Left hindlimb (tissue), 1 donor: ENCODE measurements around the gene DNAJC27.

Experiments
- DNase-seq: peaks from one replicate; pipeline ENCODE4 v3.0.0-alpha.2; 2018

DNAJC27 gene

DNA sequence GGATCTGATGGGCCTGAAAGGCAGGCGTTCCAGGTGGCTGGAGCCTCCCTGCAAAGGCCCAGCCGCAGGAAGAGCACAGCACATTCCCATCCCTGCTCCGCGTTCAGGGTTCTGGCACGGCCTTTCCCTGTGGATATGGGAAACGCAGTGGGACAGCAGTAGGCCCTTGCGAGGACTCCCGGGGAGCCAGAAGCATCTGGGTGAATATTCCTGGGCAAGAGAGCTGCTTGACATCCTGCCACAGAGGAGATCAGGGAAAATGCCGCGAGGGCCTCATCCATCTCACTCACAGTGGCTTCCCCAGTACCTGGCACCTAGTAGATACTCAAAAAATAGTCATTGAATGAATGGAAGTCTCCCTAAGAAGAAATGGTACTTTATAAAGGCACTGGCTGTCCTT, 48.6 kb downstream of the DNAJC27 start:
- DNase-seq = no peak

DNA sequence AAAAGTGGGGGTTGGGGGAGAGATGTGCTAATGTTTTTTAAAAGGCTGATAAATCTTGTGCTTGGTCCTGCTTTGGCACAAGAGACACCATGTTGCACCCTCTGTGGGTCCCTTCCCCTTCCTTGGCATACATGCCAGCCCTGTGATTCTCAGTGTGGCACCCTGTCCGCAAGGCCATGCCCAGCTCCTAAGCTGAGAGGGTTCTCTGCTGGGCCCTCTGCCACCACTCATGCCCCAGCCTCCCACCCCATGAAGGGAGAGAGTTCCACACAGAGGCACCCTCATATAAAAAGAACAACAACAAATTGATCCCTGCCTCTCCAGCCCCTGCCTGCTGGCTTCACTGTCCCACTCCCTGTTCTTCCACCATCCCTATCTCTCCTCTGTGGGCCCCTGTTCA, 49.2 kb downstream of the DNAJC27 start:
- DNase-seq = no peak

DNA sequence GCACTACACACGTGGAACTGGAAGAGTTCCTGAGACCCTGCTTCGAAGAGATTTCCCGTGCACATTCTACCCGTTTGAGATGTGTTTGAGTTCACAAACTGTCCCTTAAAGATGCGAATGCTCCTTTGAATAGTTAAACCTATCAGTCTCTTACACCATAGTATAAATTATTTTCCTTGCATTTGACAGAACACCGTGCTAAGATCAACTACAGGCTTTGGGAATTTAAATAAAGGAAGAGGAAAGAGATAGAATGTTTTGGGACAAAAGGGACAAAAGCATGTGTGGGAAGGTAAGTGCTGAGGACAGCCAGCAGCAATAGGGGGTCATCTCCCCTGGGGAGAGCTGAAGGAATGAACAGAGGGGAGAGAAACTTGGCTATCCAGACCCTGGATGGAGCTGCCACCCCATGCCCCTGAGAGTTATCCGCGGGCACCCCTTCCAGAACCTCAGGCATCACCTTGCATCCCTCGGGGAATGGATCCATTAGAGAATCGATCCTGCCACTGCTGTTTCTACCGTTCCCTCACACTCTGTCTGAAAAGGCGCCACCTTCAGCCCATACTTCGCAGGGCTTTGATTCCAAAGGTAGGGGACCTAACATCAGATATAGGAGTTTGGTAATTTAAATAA, 50.8 kb downstream of the DNAJC27 start:
- DNase-seq = no peak

DNA sequence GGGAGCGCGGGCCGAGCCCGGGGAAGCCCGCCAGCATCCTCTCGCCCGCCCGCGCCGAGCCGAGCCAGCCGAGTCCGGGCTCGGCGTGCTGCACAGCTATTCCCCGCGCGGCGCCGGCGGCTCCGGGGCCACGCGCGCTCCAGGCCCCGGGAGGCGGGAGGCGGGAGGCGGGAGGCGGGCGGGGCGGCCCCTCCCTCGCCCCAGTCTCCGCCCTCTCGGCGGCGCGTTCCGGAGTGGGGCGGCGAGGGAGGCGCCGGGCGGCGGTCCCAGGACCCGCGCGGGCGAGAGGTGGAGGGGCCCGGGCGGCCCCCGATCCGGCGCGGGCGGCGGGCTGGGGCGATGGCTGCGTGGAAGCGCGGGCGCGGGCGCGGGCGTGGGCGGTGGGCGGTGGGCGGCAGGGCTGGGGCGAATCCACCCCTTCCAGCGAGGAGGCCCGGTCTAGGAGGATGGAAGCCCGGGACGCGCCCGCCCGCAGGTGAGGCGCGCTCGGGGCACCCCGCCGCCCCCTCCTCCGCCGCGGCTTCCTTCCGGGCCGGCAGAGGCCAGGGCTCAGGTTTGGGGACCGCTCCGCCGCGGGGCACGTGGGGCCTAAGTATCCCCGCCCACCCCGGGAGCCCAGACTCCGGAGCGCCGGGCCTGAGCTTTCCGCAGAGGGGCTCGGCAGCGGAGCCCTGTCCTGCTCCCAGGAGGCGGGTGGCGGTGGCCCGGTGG, 51.5 kb downstream of the DNAJC27 start, which contains the start of gene ADCY3:
Gene ADCY3, minus strand, starts transcription at position 140 of the 711 bp plus-strand sequence. CDS start 1,250 bp downstream, outside the sequence.
- peak; percentile 66 for DNase-seq

DNA sequence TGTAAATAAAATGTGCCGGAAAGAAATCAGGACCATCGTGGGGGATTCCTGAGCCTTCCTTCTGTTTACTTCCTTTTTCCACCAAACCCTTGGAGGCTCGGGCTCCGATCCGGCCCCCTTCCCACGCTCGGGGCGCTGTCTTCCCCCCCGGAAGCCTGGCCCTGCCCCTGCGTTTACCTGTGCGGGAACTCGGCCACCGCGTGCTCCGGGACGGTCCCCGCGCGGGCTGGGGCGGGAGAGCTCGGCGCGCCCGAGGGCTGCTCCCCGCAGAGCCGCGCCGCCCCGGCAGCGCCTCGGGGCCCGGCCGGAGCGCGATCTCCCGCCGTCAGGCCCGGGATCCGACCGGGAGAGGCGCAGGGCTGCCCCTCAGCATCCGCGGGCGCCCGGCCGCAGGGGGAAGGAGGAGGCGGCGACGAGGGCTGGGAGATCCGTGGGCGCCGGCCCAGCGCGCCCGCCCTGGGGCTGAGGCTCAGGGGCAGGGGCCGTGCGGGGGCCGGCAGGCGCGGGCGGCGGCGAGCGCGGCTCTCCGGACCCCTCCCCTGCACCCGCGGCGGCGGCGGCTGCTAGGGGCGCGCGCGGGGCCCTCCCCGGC, 52.2 kb downstream of the DNAJC27 start:
- peak; percentile 47 for DNase-seq

DNA sequence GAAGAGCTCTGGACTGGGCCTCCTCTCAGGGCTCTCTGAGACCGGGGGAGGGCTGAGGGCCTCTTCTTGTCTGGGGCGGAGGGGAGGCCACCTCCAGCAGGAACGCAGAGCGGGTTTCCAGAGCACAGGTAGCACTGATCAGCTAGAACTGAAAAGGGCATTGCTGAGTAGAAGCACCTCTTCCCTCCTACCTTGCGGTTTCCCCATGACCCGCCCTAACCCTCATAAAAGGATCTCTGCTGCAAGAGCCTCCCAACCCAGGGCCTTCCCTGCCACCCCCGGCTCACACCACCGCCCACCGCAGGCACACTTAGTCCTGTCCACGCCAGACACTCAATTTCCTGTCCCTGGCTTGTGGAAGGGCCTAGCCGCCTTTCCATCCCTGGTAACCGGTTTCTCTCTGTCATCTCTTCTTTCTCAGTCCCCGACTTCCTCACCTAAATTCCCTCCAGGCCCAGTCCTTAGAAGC, 52.7 kb downstream of the DNAJC27 start:
- DNase-seq = no peak

DNA sequence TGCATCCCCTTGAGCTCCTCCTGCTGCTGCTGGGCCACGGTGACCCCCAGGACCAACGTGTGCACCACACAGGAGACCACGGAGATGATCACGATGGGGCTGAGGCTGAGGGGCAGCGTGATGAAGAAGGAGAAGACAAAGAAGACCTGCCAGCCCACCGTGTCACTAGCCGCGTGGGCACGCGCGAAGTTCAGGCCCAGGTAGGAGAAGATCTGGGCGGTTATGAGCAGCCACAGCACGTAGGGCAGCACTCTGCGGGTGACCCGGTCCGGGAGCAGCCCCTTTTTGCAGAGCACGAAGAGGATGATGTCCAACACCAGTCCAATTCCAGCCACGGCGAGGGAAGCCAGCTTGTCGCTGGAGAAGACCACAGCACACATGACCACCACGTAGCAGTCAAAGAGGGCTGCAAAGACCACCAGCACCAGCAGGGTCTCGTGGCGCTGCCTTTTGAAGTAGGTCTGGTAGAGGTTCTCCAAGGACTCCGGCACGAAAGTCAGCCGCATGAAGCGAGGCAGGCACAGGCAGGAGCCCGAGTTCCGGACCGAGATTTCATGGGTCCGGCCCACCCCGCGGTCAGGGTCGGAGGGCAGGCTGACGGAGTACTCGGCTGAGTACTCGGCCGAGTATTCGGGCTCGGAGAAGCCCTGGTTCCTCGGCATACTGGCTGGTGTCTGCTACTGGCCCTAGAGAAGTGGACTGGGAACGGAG, 53.3 kb downstream of the DNAJC27 start:
- no peak for DNase-seq

DNA sequence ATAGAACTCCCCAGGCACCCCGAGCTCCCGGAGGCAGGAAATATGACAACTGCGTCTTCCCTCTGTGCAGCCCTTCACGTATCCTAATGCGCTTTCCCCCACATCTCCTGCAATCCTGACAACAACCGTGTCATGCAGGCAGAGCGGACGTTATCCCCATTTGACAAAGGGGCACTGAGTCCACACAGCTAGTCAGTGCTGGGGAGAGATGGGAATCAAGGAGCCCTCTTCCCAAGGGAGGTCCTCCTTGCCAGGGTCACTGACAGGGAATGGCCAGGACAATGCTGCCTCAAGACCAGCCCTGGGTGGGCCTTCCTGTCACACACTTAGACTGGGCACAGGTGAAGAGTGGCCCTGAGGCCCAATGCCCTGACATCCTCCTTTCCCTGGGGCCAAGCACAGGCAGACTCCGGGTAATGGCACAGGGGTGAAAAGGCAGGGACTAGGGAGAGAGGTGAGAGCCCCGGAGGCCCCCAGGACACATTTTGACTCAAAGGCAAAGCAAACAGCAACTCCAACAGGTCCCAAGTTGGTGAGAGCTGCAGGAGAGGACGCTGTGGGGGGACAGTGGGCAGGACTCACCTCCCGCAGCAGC, 53.9 kb downstream of the DNAJC27 start:
- no peak for DNase-seq

DNA sequence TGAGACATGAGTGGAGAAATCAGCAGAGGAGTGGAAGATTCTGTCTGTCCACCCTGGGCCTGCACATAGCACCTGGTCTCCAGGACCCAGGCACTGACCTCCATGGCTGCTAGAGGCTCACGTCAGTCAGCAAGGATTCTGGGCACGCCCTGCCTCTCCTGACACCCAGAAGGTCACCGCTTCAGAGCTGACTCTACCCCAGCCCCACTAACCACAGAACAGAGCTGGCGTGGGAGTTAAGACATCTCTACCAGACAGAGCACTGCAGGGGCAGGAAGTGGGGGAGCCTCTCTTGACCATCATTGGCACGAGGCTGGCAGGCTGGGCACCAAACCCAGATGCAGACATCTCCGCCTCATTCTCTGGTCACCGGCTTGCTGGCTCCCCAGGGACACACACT, 54.7 kb downstream of the DNAJC27 start:
- no peak for DNase-seq

DNA sequence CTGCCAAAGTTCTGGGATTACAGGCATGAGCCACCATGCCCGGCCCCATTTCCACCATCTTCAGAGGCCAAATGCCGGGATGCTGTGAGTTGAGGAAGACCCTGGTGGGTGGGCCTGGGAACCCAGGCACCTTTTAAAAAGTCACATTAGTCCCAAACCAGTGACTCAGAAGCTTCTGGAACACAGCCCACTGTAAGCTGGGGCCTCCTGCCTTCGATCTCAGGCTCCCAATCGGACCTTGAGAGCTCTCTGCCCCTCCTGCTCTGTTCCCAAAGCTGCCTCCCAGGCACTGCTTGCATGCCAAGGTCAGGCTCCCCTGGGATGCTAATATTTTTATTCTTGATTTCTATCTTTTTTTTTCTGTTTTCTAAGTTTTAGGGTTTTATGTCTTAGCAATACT, 56.0 kb downstream of the DNAJC27 start:
- DNase-seq = no peak

DNA sequence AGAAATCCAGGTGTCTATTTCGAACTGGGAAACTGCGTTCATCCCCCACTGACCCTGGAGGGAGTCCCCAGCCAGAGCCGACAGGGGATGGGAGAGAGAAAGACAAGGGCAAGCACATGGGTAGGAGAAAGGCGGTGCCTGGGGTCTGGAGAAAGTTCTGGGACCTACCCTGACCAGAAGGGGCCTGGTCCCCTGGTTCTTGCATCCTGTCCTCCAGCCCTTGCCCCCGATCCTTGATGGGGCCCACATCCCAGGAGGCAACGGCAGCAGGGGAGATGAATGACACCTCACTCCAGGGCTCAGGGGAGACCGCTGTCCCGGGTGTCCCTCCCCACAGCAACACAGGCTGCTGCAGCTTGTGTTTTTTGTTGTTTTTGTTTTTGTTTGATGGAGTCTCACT, 56.6 kb downstream of the DNAJC27 start:
- DNase-seq = no peak

DNA sequence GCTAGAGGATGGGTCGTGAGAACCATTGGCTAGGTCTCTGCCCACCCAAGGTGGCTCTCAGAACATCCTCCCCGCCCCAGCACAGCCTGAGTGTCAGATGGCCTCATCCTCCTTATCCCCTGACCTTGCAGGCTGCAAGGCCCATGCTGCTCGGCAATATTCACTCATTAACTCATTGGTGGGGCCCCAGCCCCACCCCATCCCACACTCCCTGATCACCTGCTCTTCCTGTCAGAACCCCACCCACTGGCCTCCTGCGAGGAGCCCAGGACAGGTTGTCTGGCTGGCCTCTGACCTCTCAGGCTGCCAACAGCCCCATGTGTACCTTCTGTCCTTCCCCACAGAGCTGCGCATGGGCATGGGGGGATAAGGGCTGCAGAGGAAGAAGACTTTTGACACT, 57.0 kb downstream of the DNAJC27 start:
- DNase-seq = no peak

DNA sequence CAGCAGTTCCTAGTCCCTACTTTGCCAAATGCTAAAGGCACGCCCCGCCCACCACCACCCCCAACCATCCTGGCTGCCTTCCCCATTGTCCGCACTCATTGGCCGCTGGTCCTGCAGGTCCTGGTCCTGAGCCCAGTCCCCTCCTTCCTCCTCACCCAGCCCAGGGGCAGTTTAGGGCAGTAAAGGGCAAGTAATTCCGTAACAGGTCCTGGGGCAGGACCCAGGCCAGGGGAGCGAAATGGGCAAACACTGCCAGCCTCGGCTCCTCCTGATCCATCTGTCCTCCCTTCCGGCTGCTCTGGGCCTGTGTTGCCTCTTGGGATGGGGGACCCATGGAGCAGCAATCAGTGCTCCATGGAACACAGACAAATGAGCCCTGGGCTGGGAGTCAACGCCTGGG, 57.8 kb downstream of the DNAJC27 start:
- no peak for DNase-seq

DNA sequence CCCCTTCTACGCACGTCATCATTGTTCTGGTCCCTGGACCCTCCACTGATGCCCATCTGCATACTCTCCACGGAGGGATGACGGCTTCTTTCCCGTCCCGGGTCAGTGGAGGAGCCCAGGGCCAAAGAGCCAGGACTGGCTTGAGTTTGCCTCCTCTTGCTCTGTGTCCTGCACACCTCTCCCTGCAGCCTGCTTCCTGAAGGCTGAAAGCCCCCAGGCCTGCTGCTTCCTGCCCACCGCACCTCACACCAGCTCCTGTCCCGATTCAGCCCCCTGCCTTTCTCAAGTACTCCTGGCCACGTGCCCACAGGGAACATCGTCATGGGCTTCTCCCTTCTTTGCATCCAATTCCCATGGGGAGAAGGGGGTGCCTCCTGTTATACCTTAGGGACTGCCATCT, 58.8 kb downstream of the DNAJC27 start:
- DNase-seq = no peak

DNA sequence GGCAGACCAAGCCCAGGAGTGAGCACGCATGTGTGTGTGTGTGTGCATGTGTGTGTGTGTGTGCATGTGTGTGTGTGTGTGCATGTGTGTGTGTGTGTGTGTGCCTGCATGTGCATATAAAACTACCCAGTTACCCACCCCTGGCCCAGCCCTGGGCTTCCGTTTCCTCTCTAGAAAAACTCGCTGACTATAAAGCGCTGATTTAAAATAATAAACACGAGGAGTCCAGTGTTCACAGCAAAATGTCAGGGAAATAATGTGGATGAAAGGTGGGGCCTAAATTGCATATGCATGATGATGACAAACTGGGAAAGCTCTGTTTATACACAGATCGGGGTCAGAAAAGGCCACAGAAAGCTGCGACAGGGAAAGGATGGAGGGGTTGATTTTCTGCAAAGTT, 59.2 kb downstream of the DNAJC27 start:
- DNase-seq = no peak

DNA sequence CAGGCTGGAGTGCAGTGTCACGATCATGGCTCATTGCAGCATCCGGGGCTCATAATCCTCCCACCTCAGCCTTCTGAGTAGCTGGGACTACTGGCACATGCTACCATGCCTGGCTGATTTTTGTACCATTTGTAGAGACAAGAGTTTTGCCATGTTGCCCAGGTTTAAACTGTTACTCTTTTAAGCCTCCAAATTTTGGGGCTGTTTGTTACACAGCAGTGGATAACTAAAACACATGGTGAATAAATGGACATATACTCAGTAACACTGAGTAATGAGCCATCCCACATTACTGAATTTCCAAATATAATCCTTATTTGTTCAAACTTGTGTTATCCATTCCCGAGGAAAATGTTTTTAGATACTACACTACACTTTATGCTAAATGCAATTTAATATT, 61.5 kb downstream of the DNAJC27 start:
- no peak for DNase-seq

DNA sequence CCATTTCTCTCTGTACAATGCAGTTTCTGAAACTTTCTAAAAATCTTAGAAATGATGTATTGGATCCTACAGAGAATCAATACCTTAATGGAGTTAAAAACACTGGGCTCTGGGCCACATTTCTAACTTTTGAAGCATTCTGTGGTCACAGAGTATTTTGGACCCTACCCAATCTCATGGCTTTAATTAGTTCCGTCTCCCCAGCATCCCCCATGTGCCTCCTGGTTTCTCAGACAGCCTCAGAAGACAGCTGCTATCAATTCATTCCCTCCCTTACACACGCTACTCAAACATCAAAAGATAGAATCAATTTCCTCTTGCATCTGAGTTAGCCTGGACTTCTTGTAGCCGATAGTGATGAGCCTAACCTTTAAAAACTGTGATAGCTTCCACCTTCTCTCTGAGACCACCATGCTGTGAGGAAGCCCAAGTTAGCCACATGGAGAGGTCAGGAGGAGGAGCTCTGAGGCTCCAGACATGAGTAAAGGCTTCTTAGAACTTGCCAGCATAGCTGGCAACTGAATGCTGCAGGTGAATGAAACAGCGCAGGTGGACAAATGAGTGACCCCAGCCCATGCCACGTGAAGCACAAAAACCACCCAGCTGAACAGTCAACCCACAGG, 62.1 kb downstream of the DNAJC27 start:
- no peak for DNase-seq

DNA sequence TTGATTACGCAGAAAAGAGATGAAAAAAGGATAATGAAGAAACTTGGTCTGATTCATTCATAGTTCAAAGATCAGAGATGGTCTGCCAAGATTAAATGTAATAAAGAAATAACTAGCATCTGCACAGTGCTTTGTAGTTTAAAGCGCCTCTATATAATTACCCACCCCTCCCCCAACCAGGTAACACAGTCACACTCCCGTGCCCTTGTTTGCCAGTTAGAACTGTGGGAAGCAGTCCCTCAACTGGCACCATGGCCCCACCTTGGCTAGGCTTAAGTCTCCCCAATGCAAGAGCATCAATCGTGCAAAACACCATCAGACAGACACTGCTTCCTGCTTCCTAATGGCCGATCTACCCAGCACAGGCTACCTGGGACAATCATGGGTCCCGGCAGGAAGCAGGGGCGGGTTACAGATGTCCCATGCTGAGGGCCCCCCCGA, 63.3 kb downstream of the DNAJC27 start:
- DNase-seq = no peak

DNA sequence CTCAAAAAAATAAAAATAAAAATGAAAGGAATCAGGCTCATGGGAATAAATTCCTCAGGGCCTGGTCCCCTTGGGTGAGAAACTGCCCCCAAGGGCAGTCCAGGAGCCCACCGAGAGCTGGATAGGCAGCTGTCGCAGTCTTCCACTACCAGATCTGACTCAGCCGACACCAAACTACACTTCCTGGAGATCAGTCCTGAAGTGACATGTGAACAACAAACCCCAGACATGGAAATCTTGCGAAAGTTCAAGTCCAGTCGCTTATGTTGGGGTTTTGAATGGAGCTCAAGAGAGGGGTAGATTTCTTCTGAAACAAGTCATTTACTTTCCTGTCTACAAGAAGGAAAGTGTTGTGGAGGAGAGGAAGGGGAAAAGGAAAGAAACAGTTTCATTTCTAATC, 64.6 kb downstream of the DNAJC27 start:
- no peak for DNase-seq

DNA sequence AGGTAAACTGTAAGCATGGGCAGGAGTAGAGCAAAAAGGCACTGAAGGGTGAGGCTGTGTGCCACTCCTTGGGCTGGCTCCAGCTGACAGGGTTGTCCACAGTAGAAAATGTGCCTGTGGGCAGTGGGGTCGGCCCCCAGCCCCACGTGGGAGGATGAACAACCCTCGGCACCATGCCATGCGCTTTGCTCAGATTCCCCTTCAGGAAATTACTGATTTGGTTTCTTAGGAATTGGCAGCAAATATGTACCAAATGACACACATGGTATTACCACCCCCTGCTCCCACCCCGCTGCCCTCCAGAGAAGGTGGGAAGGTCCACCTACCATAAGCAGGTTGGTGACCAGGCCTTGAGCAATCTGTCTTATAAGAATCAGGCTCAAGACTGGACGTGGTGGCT, 65.3 kb downstream of the DNAJC27 start:
- DNase-seq = no peak

DNA sequence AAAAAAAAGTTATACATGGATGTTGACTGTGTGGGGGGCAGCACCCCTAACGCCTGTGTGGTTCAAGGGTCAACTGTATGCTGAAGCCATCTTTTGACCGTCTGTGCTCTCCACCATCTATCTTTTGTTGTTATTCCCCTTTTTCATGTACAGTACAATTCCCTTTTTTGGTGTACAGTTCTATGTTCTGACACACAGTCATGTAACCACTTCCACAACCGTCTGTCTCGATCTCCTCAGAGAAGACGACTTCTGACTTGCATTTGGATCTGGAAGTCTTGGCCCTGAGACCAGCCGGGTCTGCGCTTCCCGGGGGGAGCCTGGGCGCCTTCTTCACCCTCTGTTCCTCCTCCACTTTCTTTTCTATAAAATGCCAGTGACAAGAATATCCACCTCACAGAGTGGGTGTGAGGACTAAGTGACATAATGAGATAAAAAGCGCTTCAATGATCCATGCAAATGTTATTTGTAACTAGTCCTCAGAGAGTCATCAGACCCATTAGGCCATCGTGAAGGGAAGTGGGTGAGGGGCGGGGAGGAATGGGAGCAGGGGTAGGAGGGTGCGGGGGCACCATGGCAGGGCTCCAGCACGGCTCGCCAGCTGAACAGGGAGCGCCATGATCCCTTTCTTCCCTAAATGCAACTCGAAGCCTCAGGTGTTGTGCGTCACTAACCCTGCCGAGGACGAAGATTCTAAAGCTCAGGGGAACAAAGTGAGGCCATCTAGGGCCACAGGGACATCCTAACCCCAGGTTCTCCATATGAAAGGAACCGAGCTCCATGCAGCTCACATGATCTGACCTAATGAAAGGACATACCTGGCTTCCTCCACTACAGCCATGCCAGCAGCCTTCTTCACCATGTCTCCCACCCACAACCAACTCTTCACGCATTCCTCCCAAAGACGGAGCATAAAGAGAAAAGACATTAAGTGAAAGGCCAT, 68.3 kb downstream of the DNAJC27 start:
- DNase-seq = no peak
